Measurements from ENCODE around the gene LRCH1. TPM values are rescaled to one million over a fixed set of nuclear protein-coding genes. Genes with fewer than 3 reads are reported as not detected.

The LRCH1 gene
- total RNA-seq, 6 experiments from 2014 or later = 11.3 to 13.9 (median 12.5) TPM

DNA sequence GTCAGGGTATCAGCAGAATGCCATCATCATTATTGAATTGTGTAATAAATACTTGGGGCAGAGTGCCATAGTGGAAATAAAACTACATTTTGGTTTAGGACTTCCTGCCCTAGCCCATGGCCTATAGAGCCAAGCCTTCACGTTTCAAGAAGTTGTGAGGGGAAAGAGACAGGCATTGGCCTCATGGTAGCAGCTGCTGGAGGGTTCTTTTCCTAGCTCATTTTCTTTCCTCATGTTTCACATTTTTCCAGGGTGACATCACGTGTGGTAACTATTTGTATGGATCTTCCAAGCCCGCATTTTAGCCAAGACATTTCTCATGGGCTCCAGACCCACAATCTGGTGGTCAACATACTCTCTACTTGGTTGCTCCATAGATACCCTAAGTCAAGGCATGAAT, 80.4 kb downstream of the LRCH1 start:
- peak; percentile 73 for DNase-seq
- Mint-ChIP-seq H3K4me1 (ENCODE audit: low read depth) (peaks cover 59% of the 10 kb centered on the region), H3K27me3 (ENCODE audit: insufficient read depth) (no peaks in the 10 kb centered on the region), H3K36me3 (ENCODE audit: low read depth) (0 out of 2 replicates have a peak, but pooled peaks cover 6% of the 10 kb centered on the region), H3K4me3 (peak overlapping the region; percentile 54), H3K27ac (peak overlapping the region; percentile 87), H3K9me3 (no peaks in the 10 kb centered on the region)
- TF ChIP-seq, protein P1, sequence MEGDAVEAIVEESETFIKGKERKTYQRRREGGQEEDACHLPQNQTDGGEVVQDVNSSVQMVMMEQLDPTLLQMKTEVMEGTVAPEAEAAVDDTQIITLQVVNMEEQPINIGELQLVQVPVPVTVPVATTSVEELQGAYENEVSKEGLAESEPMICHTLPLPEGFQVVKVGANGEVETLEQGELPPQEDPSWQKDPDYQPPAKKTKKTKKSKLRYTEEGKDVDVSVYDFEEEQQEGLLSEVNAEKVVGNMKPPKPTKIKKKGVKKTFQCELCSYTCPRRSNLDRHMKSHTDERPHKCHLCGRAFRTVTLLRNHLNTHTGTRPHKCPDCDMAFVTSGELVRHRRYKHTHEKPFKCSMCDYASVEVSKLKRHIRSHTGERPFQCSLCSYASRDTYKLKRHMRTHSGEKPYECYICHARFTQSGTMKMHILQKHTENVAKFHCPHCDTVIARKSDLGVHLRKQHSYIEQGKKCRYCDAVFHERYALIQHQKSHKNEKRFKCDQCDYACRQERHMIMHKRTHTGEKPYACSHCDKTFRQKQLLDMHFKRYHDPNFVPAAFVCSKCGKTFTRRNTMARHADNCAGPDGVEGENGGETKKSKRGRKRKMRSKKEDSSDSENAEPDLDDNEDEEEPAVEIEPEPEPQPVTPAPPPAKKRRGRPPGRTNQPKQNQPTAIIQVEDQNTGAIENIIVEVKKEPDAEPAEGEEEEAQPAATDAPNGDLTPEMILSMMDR (IDR thresholded peaks at IDR 0.05) = no peak

DNA sequence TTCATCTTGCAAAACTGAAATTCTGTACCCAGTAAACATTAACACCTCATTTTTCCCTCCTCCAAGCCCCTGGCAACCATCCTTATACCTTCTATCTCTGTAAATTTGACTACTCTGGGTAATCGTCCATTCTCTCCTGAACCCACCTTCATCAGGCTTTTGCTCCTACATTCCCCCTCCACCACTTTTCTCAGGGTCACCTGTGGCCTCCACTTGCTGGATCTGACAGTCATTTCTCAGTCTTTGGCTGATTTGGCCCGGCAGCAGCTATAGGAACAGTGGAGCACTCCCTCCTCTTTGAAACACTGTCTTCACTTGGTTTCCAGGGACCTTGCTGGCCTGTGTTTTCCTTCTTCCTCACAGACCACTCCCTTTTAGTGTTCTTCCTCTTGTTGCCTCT, 83.5 kb downstream of the LRCH1 start:
- Mint-ChIP-seq H3K4me3 (no peak overlapping the region), H3K27ac (0 out of 2 replicates have a peak overlapping the region, but pooled peaks have one; percentile 27), H3K27me3 (ENCODE audit: insufficient read depth) (no peaks in the 10 kb centered on the region), H3K36me3 (ENCODE audit: low read depth) (0 out of 2 replicates have a peak, but pooled peaks cover 6% of the 10 kb centered on the region), H3K9me3 (no peaks in the 10 kb centered on the region), H3K4me1 (ENCODE audit: low read depth) (peaks cover 64% of the 10 kb centered on the region)
- TF ChIP-seq, protein P1 (IDR thresholded peaks at IDR 0.05) = no peak
- DNase-seq = no peak

DNA sequence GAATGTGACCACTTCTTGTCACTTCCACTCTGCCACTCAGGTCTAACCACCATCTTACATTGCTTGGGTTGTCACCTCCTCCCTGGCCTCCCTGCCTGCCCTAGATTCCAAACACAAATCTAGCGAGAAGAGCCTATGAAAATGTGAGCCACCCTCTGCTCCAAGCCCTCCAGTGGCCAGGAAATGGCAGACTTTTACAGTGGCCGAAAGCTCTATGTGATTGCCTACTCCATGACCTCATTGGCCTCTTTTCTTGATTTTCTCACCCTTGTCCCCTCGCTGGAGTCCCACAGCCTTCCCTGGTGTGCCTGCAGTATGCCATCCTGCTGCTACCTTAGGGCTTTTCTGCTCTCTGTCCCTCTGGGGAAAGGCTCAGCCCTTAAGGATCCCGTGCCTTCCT, 84.2 kb downstream of the LRCH1 start:
- Mint-ChIP-seq H3K4me3 (no peak overlapping the region), H3K9me3 (no peaks in the 10 kb centered on the region), H3K27ac (no peak overlapping the region), H3K4me1 (ENCODE audit: low read depth) (peaks cover 64% of the 10 kb centered on the region), H3K36me3 (ENCODE audit: low read depth) (0 out of 2 replicates have a peak, but pooled peaks cover 6% of the 10 kb centered on the region), H3K27me3 (ENCODE audit: insufficient read depth) (no peaks in the 10 kb centered on the region)
- TF ChIP-seq, protein P1 (IDR thresholded peaks at IDR 0.05) = no peak
- DNase-seq = no peak

DNA sequence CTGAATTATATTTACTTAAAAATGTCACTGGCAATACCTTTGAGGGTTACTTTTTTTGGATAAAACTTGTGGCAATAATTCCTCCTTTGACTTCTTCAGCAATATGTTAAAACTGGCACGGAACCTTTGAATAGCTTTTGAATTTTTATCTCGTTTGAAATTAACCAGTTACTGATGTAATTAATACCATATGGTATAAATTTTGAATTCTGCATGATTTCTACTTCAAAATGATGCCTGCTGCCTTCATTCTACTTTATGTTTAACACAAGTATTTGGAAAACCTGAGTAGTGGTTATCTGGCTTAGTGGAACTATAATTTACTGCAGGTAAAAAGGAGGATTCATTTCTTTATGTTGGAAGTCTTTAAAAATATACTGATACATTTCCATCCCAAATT, 85.3 kb downstream of the LRCH1 start:
- H3K4me3 Mint-ChIP-seq = no peak overlapping the region
- DNase-seq = no peak
- H3K27ac Mint-ChIP-seq = no peak overlapping the region
- 0 out of 2 replicates have a peak, but pooled peaks cover 6% of the 10 kb centered on the region for H3K36me3 Mint-ChIP-seq (ENCODE audit: low read depth)
- peaks cover 57% of the 10 kb centered on the region for H3K4me1 Mint-ChIP-seq (ENCODE audit: low read depth)
- no peaks in the 10 kb centered on the region for H3K9me3 Mint-ChIP-seq
- TF ChIP-seq, protein P1 (IDR thresholded peaks at IDR 0.05) = no peak
- no peaks in the 10 kb centered on the region for H3K27me3 Mint-ChIP-seq (ENCODE audit: insufficient read depth)

DNA sequence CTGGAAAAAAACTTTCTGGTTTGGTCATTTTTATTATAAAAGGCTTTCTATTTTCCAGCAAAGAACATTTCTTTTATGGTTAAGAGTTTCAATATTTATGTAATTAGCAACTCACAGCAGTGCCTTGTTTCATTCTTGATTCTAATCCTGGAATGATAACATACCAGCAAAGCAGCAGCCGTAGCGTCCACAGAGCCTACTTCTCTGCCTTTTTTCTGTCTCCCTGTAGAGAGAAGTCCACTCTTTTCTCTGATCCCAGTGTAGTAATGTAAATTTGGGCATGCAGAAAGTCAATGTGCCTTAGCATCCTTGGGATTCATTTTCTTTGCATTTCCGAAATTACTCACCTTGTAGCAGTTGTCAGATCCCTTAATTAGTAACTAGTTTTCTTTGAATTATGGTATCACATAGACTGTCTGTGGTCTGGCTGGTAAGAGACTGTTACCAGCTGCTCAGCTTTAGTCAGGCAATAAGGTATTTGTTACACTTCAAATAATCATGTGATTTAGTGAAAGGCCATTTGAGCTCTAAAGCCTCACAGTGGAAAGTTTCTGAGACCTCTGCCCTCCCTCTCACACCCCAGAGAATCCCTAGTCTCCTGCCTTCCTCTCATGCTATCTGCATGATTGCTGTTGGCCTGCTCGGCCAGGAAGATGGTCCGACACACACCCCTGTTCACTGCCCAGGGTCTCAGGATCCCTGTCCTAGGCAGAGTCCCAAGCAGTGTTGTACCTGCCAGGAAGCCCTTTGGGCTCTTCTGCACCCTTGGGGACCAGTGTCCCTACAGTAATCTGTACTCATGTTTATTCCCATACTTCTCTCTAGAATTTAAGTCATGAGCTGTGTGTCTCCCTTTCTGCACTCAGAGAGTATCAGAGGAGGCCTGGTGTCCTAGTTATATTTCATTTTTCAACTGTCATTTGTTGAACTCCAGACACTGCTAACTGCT, 86.3 kb downstream of the LRCH1 start:
- no peak for DNase-seq
- no peak overlapping the region for H3K4me3 Mint-ChIP-seq
- H3K4me1 Mint-ChIP-seq (ENCODE audit: low read depth) = peaks cover 57% of the 10 kb centered on the region
- no peak overlapping the region for H3K27ac Mint-ChIP-seq
- no peaks in the 10 kb centered on the region for H3K27me3 Mint-ChIP-seq (ENCODE audit: insufficient read depth)
- H3K36me3 Mint-ChIP-seq (ENCODE audit: low read depth) = 0 out of 2 replicates have a peak, but pooled peaks cover 2% of the 10 kb centered on the region
- H3K9me3 Mint-ChIP-seq = no peaks in the 10 kb centered on the region
- TF ChIP-seq, protein P1 (IDR thresholded peaks at IDR 0.05) = no peak
